WERI-Rb-1 (cell line): ENCODE measurements around the gene MTREX.

Experiments
- DNase-seq: peaks from one replicate; pipeline ENCODE4 v3.0.0-alpha.2; 2020
- H3K27ac ChIP-seq: fragments of 250-450 bp; sonication (Bioruptor Pico); 2 replicates; pipeline ENCODE4 v1.5.1; 2020; ENCODE audit warnings: mild to moderate bottlenecking, moderate library complexity
- H3K27me3 ChIP-seq: fragments of 250-450 bp; sonication (Bioruptor Pico); 2 replicates; pipeline ENCODE4 v1.5.1; 2021; ENCODE audit warnings: mild to moderate bottlenecking, low read depth, moderate library complexity; ENCODE audit not compliant: insufficient read depth, severe bottlenecking
- H3K36me3 ChIP-seq: fragments of 250-450 bp; sonication (Bioruptor Pico); 2 replicates; pipeline ENCODE4 v1.5.1; 2020; ENCODE audit warnings: mild to moderate bottlenecking, moderate library complexity
- H3K4me3 ChIP-seq: 2 replicates; pipeline ENCODE4 v1.5.1; 2011; ENCODE audit warnings: low read depth, mild to moderate bottlenecking, control low read depth, low read length
- H3K9me3 ChIP-seq: fragments of 250-450 bp; sonication (Bioruptor Pico); 2 replicates; pipeline ENCODE4 v1.5.1; 2021; ENCODE audit warnings: mild to moderate bottlenecking, moderate library complexity; ENCODE audit not compliant: severe bottlenecking
- TF ChIP-seq, protein P1 (sequence below): IDR thresholded peaks from 2 replicates; pipeline ENCODE4 v1.5.1; 2011; ENCODE audit warnings: low read depth, mild to moderate bottlenecking, control low read depth, inconsistent platforms, low read length

Gene MTREX

DNA sequence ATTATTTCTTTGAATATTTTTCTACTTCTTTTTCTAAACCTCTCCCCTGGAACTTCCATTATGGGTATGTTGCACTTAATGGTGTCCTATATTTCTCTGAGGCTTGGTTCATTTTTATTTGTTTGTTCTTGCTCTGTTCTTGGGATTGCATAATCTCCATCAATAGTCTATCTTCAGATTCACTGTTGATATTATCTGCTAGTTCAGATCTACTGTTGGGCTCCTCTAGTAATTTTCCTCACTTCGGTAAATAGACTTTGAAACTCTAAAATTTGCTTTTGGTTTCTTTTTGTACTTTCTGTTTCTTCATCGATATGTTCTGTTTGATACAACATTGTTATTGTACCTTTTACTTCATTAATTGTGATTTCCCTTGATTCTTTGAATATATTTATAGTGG, 76.3 kb downstream of the MTREX start:
- no peak overlapping the region for H3K4me3 ChIP-seq
- H3K9me3 ChIP-seq: no peaks in the 10 kb centered on the region
- peaks cover 35% of the 10 kb centered on the region for H3K36me3 ChIP-seq
- TF ChIP-seq, protein P1, sequence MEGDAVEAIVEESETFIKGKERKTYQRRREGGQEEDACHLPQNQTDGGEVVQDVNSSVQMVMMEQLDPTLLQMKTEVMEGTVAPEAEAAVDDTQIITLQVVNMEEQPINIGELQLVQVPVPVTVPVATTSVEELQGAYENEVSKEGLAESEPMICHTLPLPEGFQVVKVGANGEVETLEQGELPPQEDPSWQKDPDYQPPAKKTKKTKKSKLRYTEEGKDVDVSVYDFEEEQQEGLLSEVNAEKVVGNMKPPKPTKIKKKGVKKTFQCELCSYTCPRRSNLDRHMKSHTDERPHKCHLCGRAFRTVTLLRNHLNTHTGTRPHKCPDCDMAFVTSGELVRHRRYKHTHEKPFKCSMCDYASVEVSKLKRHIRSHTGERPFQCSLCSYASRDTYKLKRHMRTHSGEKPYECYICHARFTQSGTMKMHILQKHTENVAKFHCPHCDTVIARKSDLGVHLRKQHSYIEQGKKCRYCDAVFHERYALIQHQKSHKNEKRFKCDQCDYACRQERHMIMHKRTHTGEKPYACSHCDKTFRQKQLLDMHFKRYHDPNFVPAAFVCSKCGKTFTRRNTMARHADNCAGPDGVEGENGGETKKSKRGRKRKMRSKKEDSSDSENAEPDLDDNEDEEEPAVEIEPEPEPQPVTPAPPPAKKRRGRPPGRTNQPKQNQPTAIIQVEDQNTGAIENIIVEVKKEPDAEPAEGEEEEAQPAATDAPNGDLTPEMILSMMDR: no peak
- DNase-seq: no peak
- no peaks in the 10 kb centered on the region for H3K27me3 ChIP-seq
- H3K27ac ChIP-seq: no peak overlapping the region

- H3K9me3 ChIP-seq: no peaks in the 10 kb centered on the region
- no peak overlapping the region for H3K4me3 ChIP-seq
- TF ChIP-seq, protein P1: no peak
- H3K27me3 ChIP-seq: no peaks in the 10 kb centered on the region
- peaks cover 35% of the 10 kb centered on the region for H3K36me3 ChIP-seq
- no peak for DNase-seq
- no peak overlapping the region for H3K27ac ChIP-seq
Measured at GRCh38 chr5:55385227-55385626, 77.4 kb downstream of the MTREX start.

- H3K27ac ChIP-seq: no peak overlapping the region
- no peaks in the 10 kb centered on the region for H3K27me3 ChIP-seq
- no peak for DNase-seq
- H3K9me3 ChIP-seq: no peaks in the 10 kb centered on the region
- H3K36me3 ChIP-seq: peaks cover 41% of the 10 kb centered on the region
- TF ChIP-seq, protein P1: no peak
- no peak overlapping the region for H3K4me3 ChIP-seq
Measured at GRCh38 chr5:55385846-55386245, 78.1 kb downstream of the MTREX start.

- H3K36me3 ChIP-seq: peaks cover 41% of the 10 kb centered on the region
- DNase-seq: no peak
- no peak overlapping the region for H3K27ac ChIP-seq
- no peaks in the 10 kb centered on the region for H3K9me3 ChIP-seq
- no peak overlapping the region for H3K4me3 ChIP-seq
- no peaks in the 10 kb centered on the region for H3K27me3 ChIP-seq
- TF ChIP-seq, protein P1: no peak
Measured at GRCh38 chr5:55386356-55386755, 78.6 kb downstream of the MTREX start.

DNA sequence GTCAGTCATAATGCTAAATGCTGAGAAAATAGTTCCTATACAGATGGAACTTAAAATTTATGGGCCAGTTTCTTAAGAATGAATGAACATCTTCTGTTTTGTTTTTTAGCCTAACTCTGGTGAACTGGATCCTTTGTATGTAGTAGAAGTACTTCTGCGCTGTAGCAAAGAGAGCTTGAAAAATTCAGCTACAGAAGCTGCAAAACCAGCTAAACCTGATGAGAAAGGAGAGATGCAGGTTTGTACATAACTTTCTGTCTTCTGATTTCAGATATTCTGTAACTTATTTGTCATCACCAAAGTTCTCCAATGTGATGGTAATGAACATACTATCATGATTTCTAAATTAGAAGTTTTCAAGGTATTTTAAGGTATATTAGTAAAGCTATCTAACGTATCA, 80.1 kb downstream of the MTREX start:
- no peak for DNase-seq
- peaks cover 50% of the 10 kb centered on the region for H3K36me3 ChIP-seq
- no peak overlapping the region for H3K4me3 ChIP-seq
- TF ChIP-seq, protein P1: no peak
- H3K27ac ChIP-seq: no peak overlapping the region
- peaks cover 4% of the 10 kb centered on the region for H3K9me3 ChIP-seq
- H3K27me3 ChIP-seq: no peaks in the 10 kb centered on the region

DNA sequence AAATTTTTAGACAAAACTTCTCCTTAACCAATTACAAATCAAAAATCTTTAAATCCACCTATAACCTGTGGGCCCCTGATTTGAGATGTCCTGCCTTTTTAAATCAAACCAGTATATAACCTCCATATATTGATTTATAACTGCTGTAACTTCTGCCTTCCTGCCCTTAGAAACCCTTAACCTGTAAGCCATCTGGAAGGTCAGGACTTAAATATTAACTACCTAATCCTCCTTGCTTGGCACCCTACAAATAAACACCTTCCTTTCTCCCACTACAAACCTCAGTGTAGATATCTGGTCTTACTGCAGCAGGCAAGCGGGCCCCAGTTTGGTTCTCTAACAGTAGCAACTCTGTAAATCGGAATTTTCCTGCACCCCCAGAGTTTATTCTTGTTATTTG, 83.9 kb downstream of the MTREX start:
- no peak for DNase-seq
- TF ChIP-seq, protein P1: no peak
- peaks cover 5% of the 10 kb centered on the region for H3K9me3 ChIP-seq
- peaks cover 48% of the 10 kb centered on the region for H3K36me3 ChIP-seq
- no peak overlapping the region for H3K4me3 ChIP-seq
- H3K27ac ChIP-seq: no peak overlapping the region
- no peaks in the 10 kb centered on the region for H3K27me3 ChIP-seq
